Activated gamma-delta T cell (primary cell): ENCODE results near the gene C1QTNF5.
"Not testable (repeated sequence)": the region's sequence is repeated elsewhere in the genome, so short reads cannot be mapped to it uniquely, and the experiment has no call there.

Experiments used
- DNase-seq: peaks from one replicate; lab custom pipeline; 2025; lab: John Stamatoyannopoulos, UW
- total RNA-seq, 2 donors: gene quantifications; one replicate each; lab custom pipeline; 2026; lab: John Stamatoyannopoulos, UW

The C1QTNF5 gene, protein sequence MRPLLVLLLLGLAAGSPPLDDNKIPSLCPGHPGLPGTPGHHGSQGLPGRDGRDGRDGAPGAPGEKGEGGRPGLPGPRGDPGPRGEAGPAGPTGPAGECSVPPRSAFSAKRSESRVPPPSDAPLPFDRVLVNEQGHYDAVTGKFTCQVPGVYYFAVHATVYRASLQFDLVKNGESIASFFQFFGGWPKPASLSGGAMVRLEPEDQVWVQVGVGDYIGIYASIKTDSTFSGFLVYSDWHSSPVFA
- 0 reads per million in 2 donors for total RNA-seq

DNA sequence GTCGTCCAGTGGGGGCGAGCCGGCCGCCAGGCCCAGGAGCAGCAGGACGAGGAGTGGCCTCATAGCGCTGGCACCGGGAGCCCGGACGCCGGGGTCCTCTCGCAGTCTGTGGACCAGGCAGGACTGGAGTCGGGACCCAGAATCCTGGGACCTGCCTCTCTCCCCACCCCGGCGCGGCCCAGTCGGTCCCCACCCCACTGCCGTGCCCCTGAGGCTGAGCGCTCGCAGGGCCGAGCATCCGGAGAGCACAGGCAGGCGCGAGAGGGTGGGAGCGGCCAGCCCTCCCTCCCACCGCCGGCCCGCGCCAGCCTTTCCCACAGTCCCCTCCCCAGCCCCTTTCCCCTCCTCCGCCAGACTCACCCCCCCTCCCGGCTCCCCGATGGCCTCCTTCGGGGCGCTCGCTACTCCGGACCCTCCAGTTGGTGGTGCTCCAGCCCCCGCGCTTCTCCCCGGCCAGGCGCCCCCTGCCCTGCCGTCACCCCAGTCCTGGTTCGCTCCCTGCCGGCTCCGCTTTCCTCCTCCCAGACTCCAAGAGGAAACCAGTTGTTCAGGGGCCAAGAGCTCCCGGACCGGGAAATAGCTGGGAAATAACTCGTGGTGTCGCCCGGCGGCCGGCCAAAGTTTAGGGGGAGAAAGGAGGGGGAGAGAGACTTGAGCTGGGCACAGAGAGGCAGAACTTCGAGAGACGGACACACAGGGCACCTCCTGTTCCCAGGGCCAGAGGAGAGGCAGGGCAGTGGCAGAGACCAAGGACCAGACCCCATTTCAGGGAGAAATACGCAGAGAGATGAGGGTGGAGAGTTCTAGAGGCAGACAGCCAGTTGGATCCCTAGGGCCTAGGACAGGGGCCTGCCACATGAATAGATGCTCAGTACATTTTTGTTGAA is at the start of gene C1QTNF5:
TSS of gene C1QTNF5 (minus strand) at position 549 of the 887 bp plus-strand sequence. CDS start at position 63, 486 bp downstream.
- no peak for DNase-seq

DNA sequence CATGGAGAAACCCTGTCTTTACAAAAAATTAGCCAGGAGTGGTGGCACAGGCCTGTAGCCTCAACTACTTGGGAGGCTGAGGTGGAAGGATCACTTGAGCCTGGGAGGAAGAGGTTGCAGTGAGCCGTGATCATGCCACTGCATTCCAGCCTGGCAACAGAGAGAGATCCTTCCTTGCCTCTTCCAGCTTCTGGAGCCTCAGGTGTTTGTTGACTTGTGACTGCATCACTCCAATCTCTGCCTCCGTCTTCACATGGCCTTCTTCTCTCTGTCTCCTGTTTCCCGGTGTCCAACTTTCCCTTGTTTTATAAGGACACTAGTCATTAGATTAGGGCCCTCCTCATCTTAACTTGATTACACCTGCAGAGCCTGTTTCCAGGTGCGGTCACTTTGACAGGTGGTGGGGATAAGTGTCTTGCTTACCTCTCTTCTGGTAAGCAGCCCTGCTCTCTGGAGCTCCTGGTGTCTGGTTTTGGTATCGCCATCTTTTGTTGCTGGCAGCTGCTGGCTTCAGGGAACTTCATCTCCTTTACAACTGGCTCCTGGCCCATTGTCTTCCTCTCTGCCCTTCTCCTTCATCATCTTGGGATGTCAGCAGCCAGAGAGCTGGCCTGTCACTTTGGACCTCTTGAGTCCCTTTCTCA is 49.0 kb upstream of the C1QTNF5 start:
- DNase-seq: no peak

GRCh38 chr11:119388103-119388502 is 47.4 kb upstream of the C1QTNF5 start:
- no peak for DNase-seq

DNA sequence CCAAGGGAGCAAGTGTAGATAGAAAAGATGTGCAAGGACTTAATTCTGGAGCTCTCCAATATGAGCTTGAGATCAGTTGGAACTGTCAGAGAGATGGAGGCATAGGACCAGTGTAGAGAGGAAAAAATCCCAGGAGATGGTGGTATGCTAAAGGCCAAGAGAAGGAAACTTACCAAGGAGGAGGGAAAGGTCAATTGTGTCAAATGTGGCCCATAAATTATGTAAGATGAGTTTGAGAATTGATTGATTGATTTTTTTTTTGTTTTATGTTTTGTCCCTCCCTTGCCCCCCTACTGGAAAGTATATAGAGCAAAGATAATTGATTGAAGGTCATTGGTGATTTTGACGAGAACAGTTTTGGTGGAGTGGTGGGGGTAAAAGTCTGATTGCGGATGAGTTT is 43.6 kb upstream of the C1QTNF5 start:
- no peak for DNase-seq

DNA sequence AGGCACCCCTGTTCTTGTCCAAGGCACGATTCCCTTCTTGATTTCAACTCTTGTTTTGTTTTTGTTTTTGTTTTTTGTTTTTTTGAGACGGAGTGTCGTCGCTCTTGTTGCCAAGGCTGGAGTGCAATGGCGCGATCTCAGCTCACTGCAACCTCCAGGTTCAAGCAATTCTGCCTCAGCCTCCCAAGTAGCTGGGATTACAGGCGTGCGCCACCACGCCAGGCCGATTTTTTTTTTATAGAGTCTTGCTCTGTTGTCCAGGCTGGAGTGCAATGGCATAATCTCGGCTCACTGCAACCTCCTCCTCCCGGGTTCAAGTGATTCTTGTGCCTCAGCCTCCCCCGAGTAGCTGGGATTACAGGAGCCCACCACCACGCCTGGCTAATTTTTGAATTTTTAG is 41.8 kb upstream of the C1QTNF5 start:
- not testable (repeated sequence) for DNase-seq

- DNase-seq: no peak
Observed at GRCh38 chr11:119382101-119382500, 41.4 kb upstream of the C1QTNF5 start.

DNA sequence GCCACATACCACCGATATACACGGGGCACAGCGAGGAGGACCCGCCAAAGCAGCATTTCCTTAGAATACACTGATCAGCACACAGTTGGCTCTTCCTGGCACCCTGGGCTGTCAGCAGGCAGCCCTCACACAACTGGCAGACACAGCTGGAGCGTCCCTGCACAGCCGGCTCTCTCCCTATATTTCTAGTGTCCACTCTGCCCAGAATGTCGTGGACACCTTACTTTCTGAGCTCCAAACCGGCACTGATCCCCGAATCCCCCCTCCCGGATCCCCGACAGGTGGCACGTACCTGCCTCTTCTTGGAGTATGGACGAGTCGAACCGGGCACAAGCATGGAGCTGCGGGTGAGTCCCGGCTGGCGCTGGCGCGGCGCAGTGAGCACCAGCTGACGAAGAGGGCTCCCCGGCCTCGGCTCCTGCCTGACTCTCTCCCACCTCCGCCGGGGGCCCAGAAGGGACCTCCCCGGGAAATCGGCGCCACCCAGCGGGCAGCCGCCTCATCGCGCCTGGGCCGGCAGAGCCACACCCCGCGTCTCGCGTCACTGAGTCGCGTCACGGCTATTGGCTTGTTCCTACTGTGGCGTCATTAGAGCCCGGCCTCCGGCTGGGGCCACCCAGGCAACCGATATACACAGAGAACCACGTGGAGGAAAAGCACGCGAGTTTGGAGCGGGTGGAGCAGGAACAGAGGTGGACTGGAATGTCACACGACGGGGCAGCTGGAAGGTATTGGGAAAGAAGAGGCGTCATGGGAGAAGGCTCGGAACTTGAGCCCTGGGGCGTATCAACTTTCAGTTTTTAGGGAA is 40.7 kb upstream of the C1QTNF5 start, which contains the start of gene USP2:
TSS of gene USP2 (minus strand) at position 510 of the 808 bp plus-strand sequence. CDS start 8,210 bp downstream, outside the sequence.
- peak; percentile 92 for DNase-seq

- DNase-seq: no peak
Observed at GRCh38 chr11:119380827-119381180, 40.1 kb upstream of the C1QTNF5 start.

- no peak for DNase-seq
Observed at GRCh38 chr11:119380160-119380826, 39.6 kb upstream of the C1QTNF5 start.

GRCh38 chr11:119378851-119379465 is 38.3 kb upstream of the C1QTNF5 start:
- no peak for DNase-seq

DNA sequence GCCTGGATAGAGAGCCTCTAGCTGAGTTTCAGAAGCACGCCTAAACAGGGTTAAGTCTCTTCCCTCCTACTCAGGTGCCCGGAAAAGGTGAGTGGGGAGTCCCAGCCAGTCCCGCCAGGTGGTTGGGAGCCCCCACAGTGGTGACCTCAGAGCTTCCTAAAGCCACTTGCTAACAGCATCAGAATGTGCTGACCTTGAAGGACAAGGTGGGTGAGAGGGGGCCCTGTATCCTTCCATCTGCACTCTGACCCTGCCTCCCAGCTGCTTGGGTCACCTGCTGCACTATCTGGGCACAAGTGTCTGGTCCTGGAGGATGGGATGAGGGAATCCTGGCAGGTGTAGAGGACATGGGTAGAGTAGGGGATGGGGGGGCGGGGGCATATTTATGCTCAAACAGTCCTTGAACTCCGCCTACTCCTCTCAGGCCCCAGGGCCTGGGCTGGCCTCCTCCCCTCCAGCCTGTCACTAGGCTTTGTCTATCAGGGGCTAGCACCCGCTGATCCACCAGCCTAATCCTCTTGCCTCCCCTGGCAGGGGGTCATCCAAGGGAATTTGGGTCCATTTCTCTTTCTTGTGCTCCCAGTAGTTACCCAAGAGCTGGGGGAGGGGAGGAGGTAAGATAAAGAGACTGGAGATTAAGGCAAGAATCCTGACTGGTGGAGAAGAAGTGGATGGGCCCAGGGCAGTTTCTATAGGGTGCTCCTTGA is 37.4 kb upstream of the C1QTNF5 start:
- no peak for DNase-seq

DNA sequence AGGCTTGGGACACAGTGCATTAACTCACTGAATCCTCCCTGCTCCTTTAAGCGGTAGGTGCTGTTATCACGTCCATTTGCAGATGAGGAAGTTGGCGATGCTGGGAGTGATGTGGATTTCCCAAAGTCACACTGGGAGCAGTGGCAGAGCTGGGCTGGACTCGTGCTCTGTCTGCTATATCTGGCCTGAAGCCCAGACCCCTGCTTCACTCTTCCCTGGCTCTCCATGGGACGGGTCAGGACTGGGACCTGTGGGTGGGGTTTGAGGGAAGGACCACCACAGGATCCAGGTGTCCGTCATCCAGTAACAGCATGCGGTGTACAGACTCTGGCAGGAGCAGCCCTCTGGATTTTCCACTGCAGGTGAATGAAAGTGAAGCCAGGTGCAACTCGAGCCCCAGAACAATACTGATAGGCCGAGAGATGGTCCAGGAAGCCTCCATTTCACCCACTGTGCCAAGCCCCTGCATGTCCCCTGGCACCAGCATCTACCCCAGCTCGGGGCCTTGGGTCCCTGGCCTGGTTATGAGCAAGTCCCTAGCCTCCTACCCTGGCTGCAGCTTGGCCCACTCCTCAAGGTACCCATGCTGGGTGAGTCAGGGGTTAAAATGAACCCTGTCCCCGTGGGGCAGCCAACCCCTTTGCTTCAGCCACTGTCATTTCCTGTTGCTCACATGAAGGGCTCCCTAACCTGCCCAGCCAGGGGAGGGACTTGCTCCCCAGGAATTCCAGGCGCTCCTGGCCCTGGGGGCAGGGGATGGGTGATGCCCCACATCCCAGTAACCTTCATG is 36.6 kb upstream of the C1QTNF5 start:
- DNase-seq: no peak

GRCh38 chr11:119376197-119376847 is 35.6 kb upstream of the C1QTNF5 start:
- no peak for DNase-seq

- DNase-seq: no peak
Observed at GRCh38 chr11:119375337-119376196, 34.9 kb upstream of the C1QTNF5 start.

DNA sequence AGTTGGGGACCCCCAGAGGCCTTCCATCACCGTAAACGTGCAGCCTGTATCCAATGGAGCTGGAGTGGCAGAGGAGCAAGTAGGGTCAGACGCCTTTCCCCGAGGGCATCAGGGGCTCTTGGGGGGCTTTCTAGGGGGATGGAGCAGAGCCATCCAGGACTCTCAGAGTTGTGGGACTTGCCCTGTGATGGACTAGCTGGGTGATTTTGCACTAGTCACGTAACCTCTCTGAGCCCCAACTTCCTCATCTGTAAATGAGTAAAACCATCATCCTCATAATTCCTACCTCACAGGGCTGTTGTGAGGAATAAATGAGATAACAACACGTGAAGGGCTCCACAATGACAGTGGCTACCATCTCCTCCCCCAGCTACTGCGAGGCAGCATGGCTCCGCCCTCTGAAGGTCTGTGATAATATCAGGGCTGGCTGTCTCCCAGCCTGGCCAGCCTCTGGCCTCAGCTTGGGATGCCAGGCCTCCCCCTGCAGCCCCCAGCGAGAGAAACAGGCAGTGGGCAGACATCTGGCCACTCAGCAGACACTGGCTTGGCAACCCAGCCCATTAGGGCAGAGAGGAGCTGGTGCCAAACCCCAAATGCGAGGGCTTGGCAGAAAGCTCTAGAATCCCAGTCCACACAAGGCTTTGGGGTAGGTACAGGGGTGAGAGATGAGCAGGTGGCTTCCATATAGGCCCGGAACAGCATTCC is 34.1 kb upstream of the C1QTNF5 start:
- DNase-seq: no peak

DNA sequence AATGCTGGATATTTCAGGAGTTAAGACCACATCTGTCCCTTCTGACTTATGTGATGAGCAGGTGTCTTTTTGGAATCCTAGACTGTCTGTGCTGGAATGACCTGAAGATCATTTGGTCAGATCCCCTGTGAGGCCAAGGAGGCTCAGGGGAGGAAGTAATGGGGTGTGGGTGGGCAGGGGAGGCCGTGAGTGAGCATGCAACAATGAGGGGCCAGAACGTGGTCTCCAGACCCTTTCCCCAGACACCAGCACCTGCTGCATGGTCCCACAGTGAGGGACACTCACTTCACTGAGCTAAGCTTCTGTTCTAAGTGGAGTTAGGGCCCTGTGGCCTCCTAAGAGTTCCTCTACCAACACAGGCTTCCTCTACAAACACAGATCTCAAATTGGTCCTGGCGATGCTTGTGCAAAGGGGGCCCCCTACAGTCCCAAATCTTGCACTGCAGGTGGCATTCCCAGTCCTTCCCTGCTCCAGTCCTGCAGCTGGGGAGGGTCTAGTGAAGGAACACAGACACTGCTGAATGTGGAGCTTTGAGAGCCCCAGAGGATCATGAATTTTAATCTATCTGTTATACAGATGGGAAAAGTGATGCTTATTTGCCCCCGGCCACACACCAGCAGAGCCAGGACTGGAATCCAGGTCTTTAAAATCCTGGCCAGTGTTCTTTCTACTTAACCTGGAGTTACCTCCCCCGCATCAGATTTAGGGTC is 33.4 kb upstream of the C1QTNF5 start:
- no peak for DNase-seq
